H9 (cell line): ENCODE results near the gene ECHS1. TPM values are rescaled to one million over a fixed set of nuclear protein-coding genes. Genes with fewer than 3 reads are reported as not detected.

ENCODE experiments used
- DNase-seq: peaks from one replicate; pipeline ENCODE4 v3.0.0-alpha.2; 2017
- H2AFZ ChIP-seq: one replicate; pipeline ENCODE4 v1.6.1; 2013; ENCODE audit warnings: mild to moderate bottlenecking, low read length, control low read depth, moderate library complexity
- H2AK5ac ChIP-seq: 2 replicates; pipeline ENCODE4 v1.6.1; 2013; ENCODE audit warnings: low read length, control low read depth, mixed read lengths; ENCODE audit not compliant: insufficient read length
- H2BK120ac ChIP-seq: one replicate; pipeline ENCODE4 v1.6.1; 2013; ENCODE audit warnings: low read depth, mild to moderate bottlenecking, low read length, control low read depth, inconsistent platforms; ENCODE audit not compliant: poor library complexity, severe bottlenecking
- H2BK12ac ChIP-seq: 2 replicates; pipeline ENCODE4 v1.6.1; 2013; ENCODE audit warnings: low read length, control low read depth, mixed read lengths, low read depth; ENCODE audit not compliant: insufficient read length
- H2BK15ac ChIP-seq: 2 replicates; pipeline ENCODE4 v1.6.1; 2013; ENCODE audit warnings: low read depth, low read length, control low read depth
- H2BK20ac ChIP-seq: one replicate; pipeline ENCODE4 v1.6.1; 2013; ENCODE audit warnings: low read depth, mild to moderate bottlenecking, low read length, control low read depth, inconsistent platforms; ENCODE audit not compliant: poor library complexity, severe bottlenecking
- H2BK5ac ChIP-seq: 2 replicates; pipeline ENCODE4 v1.6.1; 2013; ENCODE audit warnings: low read length, control low read depth, mixed read lengths; ENCODE audit not compliant: insufficient read length
- H3K14ac ChIP-seq: 2 replicates; pipeline ENCODE4 v1.6.1; 2013; ENCODE audit warnings: low read length, control low read depth; ENCODE audit not compliant: insufficient read depth
- H3K18ac ChIP-seq: 2 replicates; pipeline ENCODE4 v1.6.1; 2013; ENCODE audit warnings: low read depth, mild to moderate bottlenecking, mixed read lengths, low read length, control low read depth; ENCODE audit not compliant: insufficient read length
- H3K23ac ChIP-seq: 2 replicates; pipeline ENCODE4 v1.6.1; 2013; ENCODE audit warnings: low read length, control low read depth, mixed read lengths, low read depth; ENCODE audit not compliant: insufficient read length
- H3K23me2 ChIP-seq: 2 replicates; pipeline ENCODE4 v1.6.1; 2013; ENCODE audit warnings: low read depth, mild to moderate bottlenecking, mixed read lengths, low read length, control low read depth; ENCODE audit not compliant: insufficient read length, poor library complexity, severe bottlenecking
- H3K27ac ChIP-seq: 2 replicates; pipeline ENCODE4 v1.5.1; 2013; ENCODE audit warnings: low read length, control low read depth, mixed read lengths, low read depth; ENCODE audit not compliant: insufficient read length
- H3K27me3 ChIP-seq: 2 replicates; pipeline ENCODE4 v1.6.1; 2013; ENCODE audit warnings: low read length, control low read depth, inconsistent platforms; ENCODE audit not compliant: insufficient read depth
- H3K4ac ChIP-seq: 2 replicates; pipeline ENCODE4 v1.6.1; 2013; ENCODE audit warnings: low read depth, mild to moderate bottlenecking, control low read depth, inconsistent platforms, low read length, moderate library complexity
- H3K4me1 ChIP-seq: 2 replicates; pipeline ENCODE4 v1.6.1; 2013; ENCODE audit warnings: low read length, control low read depth, inconsistent platforms; ENCODE audit not compliant: insufficient read depth
- H3K4me2 ChIP-seq: 2 replicates; pipeline ENCODE4 v1.6.1; 2013; ENCODE audit warnings: low read length, control low read depth, mixed read lengths; ENCODE audit not compliant: insufficient read length, insufficient read depth
- H3K56ac ChIP-seq: 2 replicates; pipeline ENCODE4 v1.6.1; 2013; ENCODE audit warnings: low read depth, mild to moderate bottlenecking, mixed read lengths, low read length, control low read depth; ENCODE audit not compliant: insufficient read length
- H3K79me1 ChIP-seq: 2 replicates; pipeline ENCODE4 v1.6.1; 2013; ENCODE audit warnings: low read depth, mild to moderate bottlenecking, moderate library complexity, low read length, control low read depth, inconsistent platforms; ENCODE audit not compliant: insufficient read depth, poor library complexity, severe bottlenecking
- H3K79me2 ChIP-seq: 2 replicates; pipeline ENCODE4 v1.6.1; 2013; ENCODE audit warnings: low read length, control low read depth, inconsistent platforms; ENCODE audit not compliant: insufficient read depth
- H3K9ac ChIP-seq: 2 replicates; pipeline ENCODE4 v1.6.1; 2013; ENCODE audit warnings: low read length, control low read depth, mixed read lengths; ENCODE audit not compliant: insufficient read length; ENCODE audit errors: extremely low read depth
- H3K9me3 ChIP-seq: one replicate; pipeline ENCODE4 v1.6.1; 2013; ENCODE audit warnings: low read depth, low read length, inconsistent platforms; ENCODE audit not compliant: control insufficient read depth
- H3T11ph ChIP-seq: one replicate; pipeline ENCODE4 v1.6.1; 2013; ENCODE audit warnings: mild to moderate bottlenecking, low read length, control low read depth, inconsistent platforms
- H4K20me1 ChIP-seq: one replicate; pipeline ENCODE4 v1.6.1; 2013; ENCODE audit not compliant: control insufficient read depth, insufficient read length, insufficient read depth
- H4K5ac ChIP-seq: 2 replicates; pipeline ENCODE4 v1.6.1; 2013; ENCODE audit warnings: low read depth, mild to moderate bottlenecking, mixed read lengths, low read length, control low read depth; ENCODE audit not compliant: insufficient read length
- H4K8ac ChIP-seq: replicated peaks from 2 replicates; pipeline ENCODE4 v1.6.1; 2013; ENCODE audit warnings: low read length, control low read depth, mixed read lengths, low read depth; ENCODE audit not compliant: insufficient read length
- H4K91ac ChIP-seq: 2 replicates; pipeline ENCODE4 v1.6.1; 2013; ENCODE audit warnings: low read depth, mild to moderate bottlenecking, moderate library complexity, mixed read lengths, low read length, control low read depth; ENCODE audit not compliant: insufficient read length
- H3K27ac Mint-ChIP-seq, 3 experiments: 2 replicates in 2 of 3; 3 replicates in 1 of 3; pipeline ENCODE4 v1.8.0; 2020 to 2021; ENCODE audit warnings: mixed read lengths in 3 of 3, mild to moderate bottlenecking in 1 of 3, moderate library complexity in 1 of 3
- H3K27me3 Mint-ChIP-seq: 2 replicates; pipeline ENCODE4 v1.8.0; 2021; ENCODE audit warnings: low read depth, mild to moderate bottlenecking, moderate library complexity, mixed read lengths
- H3K36me3 Mint-ChIP-seq, 3 experiments: 2 replicates in 2 of 3; 3 replicates in 1 of 3; pipeline ENCODE4 v1.8.0; 2020 to 2021; ENCODE audit warnings: low read depth in 3 of 3, mixed read lengths in 3 of 3; ENCODE audit not compliant: insufficient read depth in 1 of 3
- H3K4me1 Mint-ChIP-seq, 2 experiments: 2 replicates each; pipeline ENCODE4 v1.8.0; 2020; ENCODE audit warnings: mixed read lengths in 2 of 2
- H3K4me3 Mint-ChIP-seq, 2 experiments: 2 replicates in 1 of 2; 3 replicates in 1 of 2; pipeline ENCODE4 v1.8.0; 2020 to 2021; ENCODE audit warnings: mild to moderate bottlenecking in 2 of 2, mixed read lengths in 2 of 2, moderate library complexity in 1 of 2
- H3K9me3 Mint-ChIP-seq, 2 experiments: 2 replicates in 1 of 2; 3 replicates in 1 of 2; pipeline ENCODE4 v1.8.0; 2020; ENCODE audit warnings: mild to moderate bottlenecking in 2 of 2, mixed read lengths in 2 of 2, moderate library complexity in 1 of 2
- CTCF ChIP-seq: fragments of 200-600 bp; sonication (generic); conservative IDR thresholded peaks from 3 replicates; pipeline ENCODE4 v1.8.0; 2021; ENCODE audit warnings: antibody characterized with exemption, mild to moderate bottlenecking
- WGBS: extraction: QIAGEN DNeasy Blood & Tissue Kit; methylation state at CpG from one replicate; pipeline ENCODE4 v1.1.7; 2013; ENCODE audit warnings: missing lambda C conversion rate, low lambda C conversion rate, mixed read lengths; ENCODE audit not compliant: insufficient read length; ENCODE audit errors: extremely low coverage; 5-methylcytosine and 5-hydroxymethylcytosine counted together
- total RNA-seq: library from RNA; stranded (reverse); gene quantifications from 2 replicates; pipeline ENCODE4 v1.2.1, GENCODE V29; 2021

Gene ECHS1
- total RNA-seq, 1 experiment from 2014 or later: 94.1 TPM

- Histone ChIP-seq H3K79me1 (no peaks in the 10 kb centered on the region), H3T11ph (no peak overlapping the region), H4K8ac (no peak overlapping the region), H2BK5ac (no peak overlapping the region), H2BK12ac (no peak overlapping the region), H2BK120ac (no peak overlapping the region), H2AFZ (no peak overlapping the region), H3K27me3 (peaks cover 20% of the 10 kb centered on the region; the same call in 1 of the 2 replicates), H3K4ac (no peak overlapping the region), H3K27ac (no peak overlapping the region), H4K5ac (no peak overlapping the region), H2AK5ac (no peak overlapping the region), H3K18ac (no peak overlapping the region), H4K20me1 (no peaks in the 10 kb centered on the region), H3K4me1 (no peaks in the 10 kb centered on the region; the same call in 1 of the 2 replicates), H3K79me2 (no peaks in the 10 kb centered on the region), H2BK15ac (no peak overlapping the region), H2BK20ac (no peak overlapping the region), H3K9me3 (no peaks in the 10 kb centered on the region), H3K56ac (no peak overlapping the region), H3K14ac (no peak overlapping the region), H3K9ac (no peak overlapping the region), H3K23me2 (peaks cover 19% of the 10 kb centered on the region), H4K91ac (no peak overlapping the region), H3K4me2 (no peak overlapping the region), H3K23ac (no peak overlapping the region)
- WGBS: no CpG with 5 or more reads among the region's 12 CpGs
- Mint-ChIP-seq H3K27ac (no peak overlapping the region), H3K9me3 (peaks cover 7 to 9% of the 10 kb centered on the region in 2 experiments; a peak in 2 of 5 replicates), H3K27me3 (peaks cover 79% of the 10 kb centered on the region), H3K4me1 (peaks cover 14 to 28% of the 10 kb centered on the region in 2 experiments), H3K4me3 (no peak overlapping the region), H3K36me3 (no peaks in the 10 kb centered on the region; a peak in 1 of 7 replicates)
- no peak for DNase-seq
- TF ChIP-seq CTCF: no peak; the same call in 2 of the 3 replicates
These were observed 45.4 kb downstream of the ECHS1 start for GRCh38 chr10:133327651-133328357.
